KOPT-K1 (cell line): ENCODE data around the gene DDX56.
"Not testable (repeated sequence)": the region's sequence is repeated elsewhere in the genome, so short reads cannot be mapped to it uniquely, and the experiment has no call there.

ENCODE experiments used
- H3K27ac ChIP-seq: fragments of 200-600 bp; sonication (generic); 2 replicates; pipeline ENCODE4 v1.5.1; 2016; ENCODE audit warnings: antibody characterized with exemption, mild to moderate bottlenecking, low read depth, low read length; ENCODE audit not compliant: poor library complexity, severe bottlenecking
- H3K36me3 ChIP-seq: fragments of 200-600 bp; sonication (generic); 2 replicates; pipeline ENCODE4 v1.5.1; 2017; ENCODE audit warnings: antibody characterized with exemption, mild to moderate bottlenecking, low read length, moderate library complexity; ENCODE audit not compliant: insufficient read depth
- H3K9me3 ChIP-seq: fragments of 200-600 bp; sonication (generic); 2 replicates; pipeline ENCODE4 v1.5.1; 2017; ENCODE audit warnings: antibody characterized with exemption, low read length, mild to moderate bottlenecking; ENCODE audit not compliant: insufficient read depth, poor library complexity, severe bottlenecking

DDX56 gene

DNA sequence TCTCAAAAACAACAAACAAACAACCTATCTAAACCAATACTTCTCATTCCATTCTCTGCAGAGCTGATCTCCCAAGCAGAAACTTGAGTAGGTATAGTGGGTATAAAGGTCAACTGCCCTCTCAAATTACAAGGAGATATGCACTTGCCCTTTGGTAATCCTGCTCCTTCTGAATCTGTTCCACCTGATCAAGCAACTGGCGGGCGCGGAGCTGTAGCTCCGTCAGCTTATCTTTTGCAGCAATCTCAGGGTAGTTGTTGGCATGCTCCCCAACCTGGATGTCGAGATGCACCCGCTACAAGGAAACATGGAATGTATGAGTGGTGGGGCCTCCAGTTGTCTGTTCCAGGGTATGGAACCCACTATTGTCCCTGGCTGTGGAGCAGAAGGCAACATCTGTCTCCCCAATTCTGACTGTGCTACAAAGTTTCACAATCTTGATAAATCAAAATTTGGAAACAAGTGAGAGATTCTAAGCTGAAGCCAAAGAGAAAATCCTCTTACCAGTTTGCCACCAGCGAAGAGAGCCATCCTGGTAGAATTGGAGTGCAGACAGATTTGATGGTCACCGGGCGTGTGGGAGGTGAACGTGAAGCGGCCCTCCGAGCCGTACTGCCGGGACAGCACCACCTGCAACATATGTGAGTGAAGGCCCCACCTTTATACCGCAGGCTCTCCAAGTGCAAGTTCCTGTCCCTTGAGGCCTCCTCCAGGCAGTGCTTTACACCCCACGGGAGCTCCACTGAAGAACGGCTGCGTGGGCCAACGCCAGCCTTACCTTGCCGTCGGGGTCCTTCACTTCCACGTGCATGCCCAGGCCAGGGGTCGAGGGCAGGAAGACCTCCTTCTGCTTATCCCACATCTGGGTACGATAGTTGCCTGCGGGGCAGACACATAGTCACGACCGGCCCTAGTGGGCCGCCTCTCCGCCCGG is 7.5 kb upstream of the DDX56 start:
- H3K36me3 ChIP-seq = peaks cover 44% of the 10 kb centered on the region
- no peaks in the 10 kb centered on the region for H3K9me3 ChIP-seq
- H3K27ac ChIP-seq = peak overlapping the region; percentile 93

DNA sequence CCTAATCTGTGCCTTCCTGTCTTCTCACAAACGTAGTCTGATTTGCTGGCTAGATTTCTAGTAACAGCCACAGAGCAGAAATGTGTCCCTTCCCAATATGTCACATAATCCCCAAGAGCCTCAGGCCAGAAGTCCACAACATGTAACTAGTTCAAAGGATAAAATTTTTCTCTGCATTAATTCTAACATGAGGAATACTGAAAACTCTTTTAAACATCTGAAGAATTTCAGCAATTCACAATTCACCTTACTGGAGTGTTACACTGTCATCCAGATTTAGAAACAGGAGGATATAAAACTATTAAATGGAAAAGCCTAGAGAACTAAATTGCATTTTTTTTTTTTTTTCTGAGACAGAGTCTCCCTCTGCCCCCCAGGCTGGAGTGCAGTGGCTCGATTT is 2.5 kb upstream of the DDX56 start:
- no peak overlapping the region for H3K27ac ChIP-seq
- no peaks in the 10 kb centered on the region for H3K9me3 ChIP-seq
- peaks cover 76% of the 10 kb centered on the region for H3K36me3 ChIP-seq

DNA sequence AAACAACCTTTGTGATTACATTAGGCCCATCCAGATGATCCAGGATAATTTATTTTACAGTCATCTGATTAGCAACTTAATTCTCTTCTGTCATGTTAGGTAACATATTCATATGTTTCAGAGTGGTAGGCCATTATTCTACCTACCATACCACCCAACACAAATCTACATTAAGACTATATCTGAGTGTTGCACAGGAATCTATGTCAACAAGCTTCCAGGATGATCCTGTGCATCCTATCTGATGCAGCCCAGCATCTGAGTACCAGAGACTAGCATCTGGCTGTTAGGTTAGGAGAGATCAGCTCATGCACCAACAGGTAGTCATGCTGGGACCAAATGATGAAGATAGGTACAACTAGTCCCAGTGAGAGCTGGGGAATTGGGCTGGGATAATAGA is 1.3 kb upstream of the DDX56 start:
- Histone ChIP-seq H3K27ac (peak overlapping the region; percentile 84), H3K36me3 (peaks cover 77% of the 10 kb centered on the region), H3K9me3 (no peaks in the 10 kb centered on the region)

DNA sequence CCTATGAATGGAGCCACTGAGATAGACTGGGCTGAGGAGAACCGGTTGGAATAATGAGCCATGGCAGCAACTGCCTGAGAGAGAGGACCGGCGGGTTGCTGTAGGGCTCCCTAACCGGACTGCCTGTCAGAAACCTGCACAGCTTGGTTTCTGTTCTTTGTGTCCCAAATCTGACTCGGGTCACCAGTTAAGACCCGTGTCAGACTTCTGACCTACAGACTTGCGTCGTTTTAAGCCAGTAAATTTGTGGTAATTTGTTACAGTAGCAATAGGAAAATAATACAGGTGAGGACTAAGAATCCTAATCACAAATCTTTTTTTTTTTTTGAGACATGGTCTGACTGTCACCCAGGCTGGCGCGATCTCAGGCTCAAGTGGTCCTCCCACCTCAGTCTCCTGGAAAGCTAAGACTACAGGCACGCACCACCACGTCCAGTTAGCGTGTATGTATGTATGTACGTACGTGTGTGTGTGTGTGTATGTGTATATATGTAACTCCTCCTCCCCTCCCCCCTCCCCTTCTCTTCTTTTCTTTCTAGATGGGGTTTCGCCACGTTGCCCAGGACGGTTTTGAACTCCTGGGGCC is 672 bp upstream of the DDX56 start:
- Histone ChIP-seq H3K27ac (peak overlapping the region; percentile 84), H3K36me3 (peaks cover 77% of the 10 kb centered on the region), H3K9me3 (no peaks in the 10 kb centered on the region)

GRCh38 chr7:44572771-44573170 is 937 bp downstream of the DDX56 start:
- Histone ChIP-seq H3K36me3 (peaks cover 77% of the 10 kb centered on the region), H3K27ac (peak overlapping the region; percentile 84), H3K9me3 (no peaks in the 10 kb centered on the region)

DNA sequence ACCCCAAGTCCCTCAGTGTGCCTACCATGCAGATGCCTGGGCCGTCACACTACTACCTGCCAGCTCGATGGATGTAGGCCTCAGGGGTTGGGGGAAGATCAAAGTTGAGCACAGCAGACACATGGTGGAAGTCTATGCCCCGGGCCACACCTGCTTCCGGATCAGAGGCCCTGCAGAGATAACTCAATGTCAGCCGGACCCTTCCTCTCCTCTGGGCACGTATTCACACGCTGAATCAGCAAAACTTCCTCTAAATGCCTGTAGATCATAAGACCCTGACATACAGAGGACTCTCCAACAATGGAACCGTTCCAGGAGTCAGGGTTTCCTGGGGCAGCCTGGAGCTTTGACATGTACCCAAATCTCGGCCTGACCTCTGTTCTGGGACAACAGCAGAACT is 3.7 kb downstream of the DDX56 start:
- Histone ChIP-seq H3K27ac (no peak overlapping the region), H3K9me3 (no peaks in the 10 kb centered on the region), H3K36me3 (peaks cover 84% of the 10 kb centered on the region)

DNA sequence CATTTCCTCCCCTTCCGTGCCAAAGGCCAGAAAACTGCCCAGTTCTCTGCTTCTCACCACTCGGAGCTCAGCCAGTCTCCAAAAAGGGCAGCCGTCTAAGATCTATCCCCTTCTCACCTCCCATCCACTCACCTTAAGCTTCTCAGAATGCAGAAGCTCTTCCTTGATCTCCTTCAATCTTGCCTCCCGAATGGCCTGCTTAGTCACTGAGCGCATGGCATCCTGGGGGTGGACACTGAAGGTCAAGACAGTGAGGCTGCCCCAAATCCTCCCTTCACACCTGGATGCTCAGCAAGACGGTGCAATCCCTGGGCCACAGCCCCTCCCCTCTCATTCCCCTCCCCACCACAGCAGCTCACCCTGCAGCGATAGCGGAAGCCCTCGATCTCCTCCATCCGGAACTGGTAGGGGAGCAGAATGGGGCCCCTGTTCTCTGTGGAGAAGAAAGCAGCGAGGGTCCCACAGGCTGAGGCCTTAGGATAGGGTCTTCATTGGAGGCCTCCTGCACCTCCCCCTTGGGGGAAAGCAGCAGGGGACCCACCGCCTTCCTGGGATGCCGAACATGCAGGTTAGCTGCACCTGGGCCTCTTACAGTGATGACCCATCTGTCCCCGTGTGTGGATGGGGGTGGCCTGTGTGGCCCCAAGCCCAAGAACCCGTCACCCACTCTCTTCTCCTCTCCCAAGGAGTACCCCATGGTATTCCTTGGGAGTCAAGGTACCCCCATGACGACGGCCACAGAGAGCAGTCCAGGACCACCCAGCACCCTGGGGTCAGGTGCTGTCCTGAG is 4.7 kb downstream of the DDX56 start:
- no peak overlapping the region for H3K27ac ChIP-seq
- H3K9me3 ChIP-seq = no peaks in the 10 kb centered on the region
- H3K36me3 ChIP-seq = peaks cover 90% of the 10 kb centered on the region

DNA sequence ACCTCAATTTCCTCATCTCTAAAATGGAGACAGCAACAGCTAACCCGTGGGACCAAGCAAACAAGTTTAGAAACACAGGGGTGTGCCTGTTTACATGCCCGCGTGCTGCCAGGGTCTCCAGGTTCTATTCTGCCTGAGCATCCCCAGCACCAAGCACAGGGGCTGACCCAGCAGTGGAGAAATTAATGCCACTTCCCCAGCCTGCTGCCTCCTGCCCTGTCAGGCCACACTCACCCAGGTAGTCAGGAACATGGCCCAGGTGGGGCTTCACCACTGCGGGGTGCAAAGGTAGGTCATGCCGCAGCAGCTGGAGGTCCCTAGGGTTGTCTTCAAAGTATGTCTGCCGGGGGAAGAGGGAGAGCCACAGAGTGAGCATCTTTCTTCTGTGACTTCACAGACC is 5.8 kb downstream of the DDX56 start:
- Histone ChIP-seq H3K27ac (no peak overlapping the region), H3K36me3 (peaks cover 98% of the 10 kb centered on the region), H3K9me3 (no peaks in the 10 kb centered on the region)

DNA sequence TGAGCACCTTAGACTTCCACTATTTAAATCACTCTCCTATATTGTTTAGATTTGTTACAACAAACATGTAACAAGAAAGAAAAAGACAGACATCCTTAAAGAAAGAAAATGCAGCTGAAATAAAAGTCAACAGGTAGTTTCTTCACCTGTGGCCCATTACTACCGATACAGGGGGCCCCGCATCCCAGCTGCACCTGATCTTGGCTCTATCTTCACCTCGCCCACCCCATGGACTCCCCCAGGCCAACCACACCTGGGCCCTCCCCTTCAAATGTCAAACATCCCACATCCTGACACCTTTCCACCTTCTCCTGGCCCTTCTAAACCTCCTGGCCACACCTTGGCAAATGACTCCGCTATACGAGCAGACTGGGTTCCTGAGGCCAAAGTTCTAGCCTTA is 7.0 kb downstream of the DDX56 start:
- Histone ChIP-seq H3K9me3 (no peaks in the 10 kb centered on the region), H3K27ac (no peak overlapping the region), H3K36me3 (peaks cover 86% of the 10 kb centered on the region)

DNA sequence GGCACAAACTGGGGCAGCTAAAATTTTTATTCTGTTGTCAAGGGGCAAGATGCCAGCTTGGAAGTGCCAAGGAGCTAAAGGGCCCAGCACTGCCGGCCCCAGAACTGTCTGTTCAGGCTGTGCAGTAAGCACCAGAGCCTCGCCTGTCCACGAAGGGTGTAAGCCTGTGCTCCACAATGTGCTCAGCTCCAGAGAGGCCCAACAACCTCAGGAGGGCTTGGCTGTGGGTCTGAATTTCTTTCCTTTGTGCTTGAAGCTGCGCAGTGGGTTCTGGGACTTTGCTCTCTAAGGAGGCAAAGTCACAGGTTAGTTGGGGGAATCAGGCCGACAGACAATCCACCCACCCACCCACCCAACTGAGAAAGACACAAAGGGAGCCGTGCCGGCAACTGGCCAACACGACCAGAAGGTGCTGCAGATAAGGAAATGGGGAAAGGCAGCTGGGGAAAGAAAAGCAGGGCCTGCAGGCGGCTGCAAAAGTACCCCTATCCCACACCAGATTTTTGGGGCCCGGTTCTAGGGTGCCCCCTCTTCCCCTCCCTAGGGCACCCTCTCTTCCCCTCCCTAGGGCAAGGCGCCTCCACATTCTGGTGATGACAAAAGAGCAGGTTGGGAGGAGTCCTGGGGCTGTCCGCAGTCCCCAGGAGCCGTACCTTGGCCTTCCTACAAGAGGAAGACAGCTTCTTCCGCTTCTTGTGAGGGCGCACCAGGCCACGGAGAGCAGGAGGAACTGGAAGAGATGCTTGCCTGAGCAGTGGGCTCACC is 7.7 kb downstream of the DDX56 start:
- H3K9me3 ChIP-seq = no peaks in the 10 kb centered on the region
- H3K36me3 ChIP-seq = peaks cover 79% of the 10 kb centered on the region
- no peak overlapping the region for H3K27ac ChIP-seq

- no peaks in the 10 kb centered on the region for H3K9me3 ChIP-seq
- H3K36me3 ChIP-seq = peaks cover 71% of the 10 kb centered on the region
- H3K27ac ChIP-seq = no peak overlapping the region
Measured at GRCh38 chr7:44565097-44565794, 8.5 kb downstream of the DDX56 start.

GRCh38 chr7:44564606-44565005 is 9.1 kb downstream of the DDX56 start:
- peaks cover 65% of the 10 kb centered on the region for H3K36me3 ChIP-seq
- H3K9me3 ChIP-seq = no peaks in the 10 kb centered on the region
- H3K27ac ChIP-seq = no peak overlapping the region

DNA sequence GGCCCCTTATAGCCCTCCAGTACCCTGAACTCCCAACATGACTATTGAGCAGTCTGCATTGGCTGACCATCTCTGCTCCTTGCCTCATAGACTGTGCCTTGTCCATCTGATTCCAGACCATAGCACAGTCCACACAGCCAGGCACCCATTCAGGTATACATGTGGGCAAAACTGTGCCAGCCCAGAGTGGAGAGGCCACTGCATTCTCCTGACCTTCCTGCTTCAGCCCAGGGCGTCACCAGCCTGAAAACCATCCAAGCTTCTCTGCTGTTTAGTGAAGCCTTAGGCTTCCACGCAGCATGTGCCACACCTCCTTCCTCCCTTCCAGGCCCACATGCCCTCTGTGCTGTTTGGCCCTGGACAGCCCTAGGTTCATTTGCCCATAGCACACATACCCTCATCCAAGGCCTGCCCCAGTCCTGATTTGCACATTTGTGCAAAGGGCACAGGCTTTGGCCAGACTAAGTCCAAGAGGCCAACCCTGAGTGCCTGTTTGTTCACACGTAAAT is 10.5 kb downstream of the DDX56 start:
- Histone ChIP-seq H3K36me3 (peaks cover 51% of the 10 kb centered on the region), H3K9me3 (no peaks in the 10 kb centered on the region), H3K27ac (no peak overlapping the region)

DNA sequence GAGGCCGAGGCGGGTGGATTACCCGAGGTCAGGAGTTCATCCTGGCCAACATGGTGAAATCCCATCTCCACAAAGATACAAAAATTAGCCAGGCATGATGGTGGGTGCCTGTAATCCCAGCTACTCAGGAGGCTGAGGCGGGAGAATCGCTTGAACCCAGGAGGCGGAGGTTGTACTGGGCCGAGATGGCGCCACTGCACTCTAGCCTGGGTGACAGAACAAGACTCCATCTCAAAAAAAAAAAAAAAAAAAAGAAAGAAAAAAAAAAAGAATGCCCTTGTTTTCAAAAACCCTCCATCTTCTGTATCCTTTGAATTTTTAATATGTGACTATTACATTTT is 11.1 kb downstream of the DDX56 start:
- H3K9me3 ChIP-seq, H3K27ac ChIP-seq: not testable (repeated sequence)
- H3K36me3 ChIP-seq = peaks cover 45% of the 10 kb centered on the region
